CD4-positive, alpha-beta memory T cell (primary cell): ENCODE measurements around the gene GFPT1. TPM values are rescaled to one million over a fixed set of nuclear protein-coding genes. Genes with fewer than 3 reads are reported as not detected.
"Not testable (repeated sequence)": the region's sequence is repeated elsewhere in the genome, so short reads cannot be mapped to it uniquely, and the experiment has no call there.

Experiments used
- CTCF ChIA-PET: fragments of 350-600 bp; sonication (Branson Sonifier 250); formaldehyde crosslinking; loops from one replicate; lab custom pipeline; 2021; ENCODE audit warnings: inconsistent platforms; ENCODE audit not compliant: partially characterized antibody; lab: Charles Lee
- POLR2A ChIA-PET: fragments of 350-600 bp; sonication (Branson Sonifier 250); formaldehyde crosslinking; loops from one replicate; lab custom pipeline; 2021; ENCODE audit not compliant: partially characterized antibody; lab: Charles Lee
- DNase-seq, 5 donors: peaks; one replicate each; pipeline versions ENCODE4 v3.0.0 to v3.0.0-alpha.2; 2020 to 2022; ENCODE audit warnings: mixed read lengths in 1 of 5
- H3K27ac ChIP-seq: one replicate; pipeline ENCODE4 v1.7.0; 2013; ENCODE audit warnings: low read depth, low read length
- H3K27me3 ChIP-seq: 2 replicates; pipeline ENCODE4 v1.7.0; 2013; ENCODE audit warnings: mild to moderate bottlenecking, low read length, moderate library complexity; ENCODE audit not compliant: insufficient read depth
- H3K36me3 ChIP-seq: 2 replicates; pipeline ENCODE4 v1.7.0; 2013; ENCODE audit warnings: mild to moderate bottlenecking, low read length, moderate library complexity; ENCODE audit not compliant: insufficient read depth
- H3K4me1 ChIP-seq: 2 replicates; pipeline ENCODE4 v1.7.0; 2013; ENCODE audit warnings: mild to moderate bottlenecking, low read length, moderate library complexity; ENCODE audit not compliant: insufficient read depth
- H3K4me3 ChIP-seq, 2 donors: one replicate each; pipeline ENCODE4 v1.7.0; 2013; ENCODE audit warnings: low read length in 2 of 2, mild to moderate bottlenecking in 1 of 2
- H3K9me3 ChIP-seq, 2 donors: one replicate each; pipeline ENCODE4 v1.7.0; 2013; ENCODE audit warnings: low read length in 2 of 2, control low read depth in 1 of 2; ENCODE audit not compliant: control insufficient read depth in 1 of 2
- H3K27ac Mint-ChIP-seq, 7 donors: one replicate each; pipeline ENCODE4 v1.8.0; 2020 to 2021; ENCODE audit warnings: mixed read lengths in 7 of 7, mild to moderate bottlenecking in 6 of 7, inconsistent platforms in 3 of 7, moderate library complexity in 3 of 7
- H3K27me3 Mint-ChIP-seq, 2 donors: one replicate each; pipeline ENCODE4 v1.8.0; 2020 to 2021; ENCODE audit warnings: mixed read lengths in 2 of 2
- H3K36me3 Mint-ChIP-seq, 2 donors: one replicate each; pipeline ENCODE4 v1.8.0; 2020 to 2021; ENCODE audit warnings: mixed read lengths in 2 of 2, inconsistent platforms in 1 of 2, mild to moderate bottlenecking in 1 of 2
- H3K4me1 Mint-ChIP-seq, 4 donors: one replicate each; pipeline ENCODE4 v1.8.0; 2020 to 2021; ENCODE audit warnings: mixed read lengths in 4 of 4, mild to moderate bottlenecking in 1 of 4
- H3K4me3 Mint-ChIP-seq, 8 donors: one replicate each; pipeline ENCODE4 v1.8.0; 2020 to 2021; ENCODE audit warnings: mixed read lengths in 8 of 8, mild to moderate bottlenecking in 7 of 8, moderate library complexity in 6 of 8, inconsistent platforms in 3 of 8
- H3K9me3 Mint-ChIP-seq, 8 donors: one replicate each; pipeline ENCODE4 v1.8.0; 2020 to 2021; ENCODE audit warnings: mixed read lengths in 8 of 8, mild to moderate bottlenecking in 5 of 8, inconsistent platforms in 3 of 8, moderate library complexity in 1 of 8
- intact Hi-C: fragments of 100-400 bp; cut with micrococcal nuclease; formaldehyde crosslinking; loops from one replicate; pipeline ENCODE4 v1.15.1; 2023
- polyA plus RNA-seq, 2 donors: library from polyadenylated mRNA; unstranded; fragments of 300-500 nt; fragmentation: Illumina TruSeq; gene quantifications; one replicate each; pipeline ENCODE4 v1.2.3, GENCODE V29; 2021
- total RNA-seq, 2 experiments: library from RNA; stranded (reverse); gene quantifications; one replicate each; pipeline ENCODE4 v1.2.3, GENCODE V29; 2021

GFPT1 gene
- total and polyA plus RNA-seq, 4 experiments from 2014 or later: 8.4 to 25.8 (median 18.8) TPM

- peak overlapping the region in 1 of 7 donors; percentile 29 for H3K27ac Mint-ChIP-seq
- CTCF ChIA-PET: interaction anchor here (1.1 kb wide), 1 partner anchor 15 kb away, joined by 3 read pairs; the partner anchor contains the start of gene NFU1
- no peaks in the 10 kb centered on the region for H3K4me1 ChIP-seq
Measured at GRCh38 chr2:69422198-69422597, 35.2 kb upstream of the GFPT1 start.

GRCh38 chr2:69419111-69419510, 32.1 kb upstream of the GFPT1 start:
- H3K9me3 Mint-ChIP-seq, intact Hi-C loops, H3K36me3 ChIP-seq: not testable (repeated sequence)

More at GRCh38 chr2:69422198-69422597, 35.2 kb upstream of the GFPT1 start:
- Mint-ChIP-seq H3K9me3 (no peaks in the 10 kb centered on the region), H3K4me3 (no peak overlapping the region), H3K4me1 (peaks cover 0 to 4% (median 2%) of the 10 kb centered on the region in 4 donors), H3K27me3 (no peaks in the 10 kb centered on the region), H3K36me3 (peaks cover 8 to 34% of the 10 kb centered on the region in 2 donors)
- intact Hi-C loops: no loop called here
- no peak overlapping the region for H3K4me3 ChIP-seq
- peaks cover 5% of the 10 kb centered on the region for H3K36me3 ChIP-seq
- H3K27ac ChIP-seq: no peak overlapping the region
- no peak for DNase-seq
- POLR2A ChIA-PET: no interaction called here
- no peaks in the 10 kb centered on the region for H3K9me3 ChIP-seq
- no peaks in the 10 kb centered on the region for H3K27me3 ChIP-seq

GRCh38 chr2:69416147-69416546, 29.1 kb upstream of the GFPT1 start:
- no peak overlapping the region for H3K27ac ChIP-seq
- CTCF ChIA-PET: no interaction called here
- peaks cover 10% of the 10 kb centered on the region for H3K36me3 ChIP-seq
- H3K9me3 ChIP-seq: no peaks in the 10 kb centered on the region
- Mint-ChIP-seq H3K36me3 (peaks cover 10 to 45% of the 10 kb centered on the region in 2 donors), H3K9me3 (no peaks in the 10 kb centered on the region), H3K27ac (no peak overlapping the region), H3K4me3 (no peak overlapping the region), H3K27me3 (no peaks in the 10 kb centered on the region), H3K4me1 (peaks cover 0 to 2% (median under 1%) of the 10 kb centered on the region in 4 donors)
- intact Hi-C loops: no loop called here
- no peaks in the 10 kb centered on the region for H3K4me1 ChIP-seq
- no peak for DNase-seq
- no peak overlapping the region for H3K4me3 ChIP-seq
- H3K27me3 ChIP-seq: no peaks in the 10 kb centered on the region
- POLR2A ChIA-PET: no interaction called here

More at GRCh38 chr2:69419111-69419510, 32.1 kb upstream of the GFPT1 start:
- H3K4me1 Mint-ChIP-seq, CTCF ChIA-PET, H3K27ac ChIP-seq, H3K4me3 Mint-ChIP-seq, H3K27me3 ChIP-seq, H3K9me3 ChIP-seq, H3K4me3 ChIP-seq, DNase-seq, H3K4me1 ChIP-seq, H3K27me3 Mint-ChIP-seq, H3K27ac Mint-ChIP-seq: not testable (repeated sequence)
- peaks cover 10 to 41% of the 10 kb centered on the region in 2 donors for H3K36me3 Mint-ChIP-seq
- POLR2A ChIA-PET: interaction anchor here (2.0 kb wide), 1 partner anchor 17 kb away, joined by 7 read pairs; the partner anchor contains the start of gene NFU1

GRCh38 chr2:69411120-69411519, 24.1 kb upstream of the GFPT1 start:
- Histone ChIP-seq H3K4me1 (no peaks in the 10 kb centered on the region), H3K36me3 (peaks cover 13% of the 10 kb centered on the region), H3K27ac (no peak overlapping the region), H3K4me3 (no peak overlapping the region), H3K27me3 (no peaks in the 10 kb centered on the region), H3K9me3 (no peaks in the 10 kb centered on the region)
- Mint-ChIP-seq H3K9me3 (peaks cover 0 to 1% (median 0%) of the 10 kb centered on the region in 8 donors), H3K27ac (no peak overlapping the region), H3K4me1 (peaks cover 0 to 2% (median under 1%) of the 10 kb centered on the region in 4 donors), H3K27me3 (no peaks in the 10 kb centered on the region), H3K36me3 (peaks cover 21 to 45% of the 10 kb centered on the region in 2 donors), H3K4me3 (no peak overlapping the region)
- no peak for DNase-seq
- intact Hi-C loops: no loop called here
- POLR2A ChIA-PET: interaction anchor here (0.7 kb wide), 1 partner anchor 260 kb away, joined by 3 read pairs; no protein-coding TSS in a partner anchor
- CTCF ChIA-PET: no interaction called here

- no peak overlapping the region for H3K27ac ChIP-seq
- Mint-ChIP-seq H3K27ac (peak overlapping the region in 1 of 7 donors; percentile 81), H3K4me3 (no peak overlapping the region), H3K36me3 (peaks cover 44 to 52% of the 10 kb centered on the region in 2 donors), H3K4me1 (no peaks in the 10 kb centered on the region), H3K9me3 (peaks cover 0 to 1% (median 0%) of the 10 kb centered on the region in 8 donors), H3K27me3 (no peaks in the 10 kb centered on the region)
- intact Hi-C loops: no loop called here
- H3K9me3 ChIP-seq: no peaks in the 10 kb centered on the region
- CTCF ChIA-PET: interaction anchor here (0.9 kb wide), 1 partner anchor 12 kb away, joined by 5 read pairs; no protein-coding TSS in a partner anchor
- no peaks in the 10 kb centered on the region for H3K4me1 ChIP-seq
- H3K36me3 ChIP-seq: peaks cover 18% of the 10 kb centered on the region
- no peaks in the 10 kb centered on the region for H3K27me3 ChIP-seq
- no peak overlapping the region for H3K4me3 ChIP-seq
- POLR2A ChIA-PET: no interaction called here
- DNase-seq: no peak
Measured at GRCh38 chr2:69405306-69405705, 18.3 kb upstream of the GFPT1 start.

- peak overlapping the region in 1 of 7 donors; percentile 42 for H3K27ac Mint-ChIP-seq
- H3K27me3 Mint-ChIP-seq: no peaks in the 10 kb centered on the region
- H3K4me1 Mint-ChIP-seq: no peaks in the 10 kb centered on the region
- H3K36me3 ChIP-seq: peaks cover 14% of the 10 kb centered on the region
- H3K4me3 ChIP-seq: no peak overlapping the region
- H3K27ac ChIP-seq: no peak overlapping the region
- ChIA-PET POLR2A (no interaction called here), CTCF (interaction anchor here (0.6 to 0.9 kb wide), 2 partner anchors 261 to 1214 kb away, joined by 3 read pairs; no protein-coding TSS in a partner anchor)
- no peaks in the 10 kb centered on the region for H3K9me3 ChIP-seq
- H3K27me3 ChIP-seq: no peaks in the 10 kb centered on the region
- H3K36me3 Mint-ChIP-seq: peaks cover 34 to 47% of the 10 kb centered on the region in 2 donors
- H3K9me3 Mint-ChIP-seq: no peaks in the 10 kb centered on the region
- no peak overlapping the region for H3K4me3 Mint-ChIP-seq
- intact Hi-C loops: no loop called here
- no peaks in the 10 kb centered on the region for H3K4me1 ChIP-seq
- no peak for DNase-seq
Measured at GRCh38 chr2:69400121-69400520, 13.1 kb upstream of the GFPT1 start.

GRCh38 chr2:69397234-69397633, 10.2 kb upstream of the GFPT1 start:
- no peak overlapping the region for H3K27ac Mint-ChIP-seq
- H3K4me1 Mint-ChIP-seq: no peaks in the 10 kb centered on the region
- Histone ChIP-seq H3K9me3 (no peaks in the 10 kb centered on the region), H3K27me3 (no peaks in the 10 kb centered on the region), H3K4me3 (no peak overlapping the region), H3K4me1 (no peaks in the 10 kb centered on the region), H3K36me3 (peaks cover 10% of the 10 kb centered on the region), H3K27ac (no peak overlapping the region)
- H3K9me3 Mint-ChIP-seq: no peaks in the 10 kb centered on the region
- intact Hi-C loops: no loop called here
- ChIA-PET POLR2A (no interaction called here), CTCF (no interaction called here)
- DNase-seq: no peak
- no peak overlapping the region for H3K4me3 Mint-ChIP-seq
- no peaks in the 10 kb centered on the region for H3K27me3 Mint-ChIP-seq
- H3K36me3 Mint-ChIP-seq: peaks cover 37 to 48% of the 10 kb centered on the region in 2 donors
